GM21737 (cell line): ENCODE data around the gene UCP1.

Experiments used
- ATAC-seq: cut with Tn5 transposase; IDR thresholded peaks from one replicate; pipeline ENCODE4 v1.9.1; 2021; ENCODE audit warnings: mild to moderate bottlenecking, moderate library complexity; ENCODE audit not compliant: unreplicated experiment

UCP1 gene

GRCh38 chr4:140568507-140569306 lies at the start of gene UCP1:
UCP1 (minus strand) TSS chr4:140568961; CDS start chr4:140568729, 232 bp downstream.
- no peak for ATAC-seq

GRCh38 chr4:140617499-140618248 lies 48.9 kb upstream of the UCP1 start:
- no peak for ATAC-seq

GRCh38 chr4:140615451-140615850 lies 46.7 kb upstream of the UCP1 start:
- ATAC-seq, result no peak

GRCh38 chr4:140612357-140612756 lies 43.6 kb upstream of the UCP1 start:
- ATAC-seq, result no peak

GRCh38 chr4:140611854-140612253 lies 43.1 kb upstream of the UCP1 start:
- no peak for ATAC-seq

GRCh38 chr4:140609548-140610425 lies 41.0 kb upstream of the UCP1 start:
- ATAC-seq, result no peak

- no peak for ATAC-seq
These were observed 39.1 kb upstream of the UCP1 start for GRCh38 chr4:140607852-140608251.

GRCh38 chr4:140604544-140604943 lies 35.8 kb upstream of the UCP1 start:
- no peak for ATAC-seq

GRCh38 chr4:140603286-140603685 lies 34.5 kb upstream of the UCP1 start:
- no peak for ATAC-seq

GRCh38 chr4:140602714-140603113 lies 34.0 kb upstream of the UCP1 start:
- ATAC-seq, result no peak

- no peak for ATAC-seq
These were observed 31.6 kb upstream of the UCP1 start for GRCh38 chr4:140600408-140600807.

GRCh38 chr4:140595065-140595464 lies 26.3 kb upstream of the UCP1 start:
- no peak for ATAC-seq

- no peak for ATAC-seq
These were observed 15.7 kb upstream of the UCP1 start for GRCh38 chr4:140584439-140584838.

- no peak for ATAC-seq
These were observed 12.3 kb upstream of the UCP1 start for GRCh38 chr4:140581078-140581477.

GRCh38 chr4:140579278-140579677 lies 10.5 kb upstream of the UCP1 start:
- ATAC-seq, result no peak

GRCh38 chr4:140575489-140575888 lies 6.7 kb upstream of the UCP1 start:
- no peak for ATAC-seq

- ATAC-seq, result no peak
These were observed 2.9 kb upstream of the UCP1 start for GRCh38 chr4:140571620-140572019.

GRCh38 chr4:140569307-140569638 lies 512 bp upstream of the UCP1 start:
- ATAC-seq, result no peak

- no peak for ATAC-seq
These were observed 9.1 kb downstream of the UCP1 start for GRCh38 chr4:140559696-140560095.

GRCh38 chr4:140557831-140558435 lies 10.8 kb downstream of the UCP1 start:
- no peak for ATAC-seq
